Nephron progenitor cell (in vitro differentiated cells): Measurements from ENCODE around the gene PCSK6.

Source experiments
- DNase-seq: peaks from one replicate; pipeline ENCODE4 v3.0.0; 2021
- H3K27ac Mint-ChIP-seq: 2 replicates; pipeline ENCODE4 v1.8.0; 2021; ENCODE audit warnings: mild to moderate bottlenecking, moderate library complexity, mixed read lengths
- H3K27me3 Mint-ChIP-seq: 2 replicates; pipeline ENCODE4 v1.8.0; 2021; ENCODE audit warnings: mild to moderate bottlenecking, low read depth, mixed read lengths; ENCODE audit not compliant: poor library complexity
- H3K36me3 Mint-ChIP-seq: 2 replicates; pipeline ENCODE4 v1.8.0; 2021; ENCODE audit warnings: low read depth, mixed read lengths
- H3K4me1 Mint-ChIP-seq: 2 replicates; pipeline ENCODE4 v1.8.0; 2021; ENCODE audit warnings: mixed read lengths
- H3K4me3 Mint-ChIP-seq: 2 replicates; pipeline ENCODE4 v1.8.0; 2021; ENCODE audit warnings: mild to moderate bottlenecking, moderate library complexity, mixed read lengths
- H3K9me3 Mint-ChIP-seq: 2 replicates; pipeline ENCODE4 v1.8.0; 2021; ENCODE audit warnings: mild to moderate bottlenecking, moderate library complexity, mixed read lengths
- CTCF ChIP-seq: fragments of 200-600 bp; sonication (generic); IDR thresholded peaks from 2 replicates; pipeline ENCODE4 v1.5.0; 2021; ENCODE audit warnings: antibody characterized with exemption

The PCSK6 gene

DNA sequence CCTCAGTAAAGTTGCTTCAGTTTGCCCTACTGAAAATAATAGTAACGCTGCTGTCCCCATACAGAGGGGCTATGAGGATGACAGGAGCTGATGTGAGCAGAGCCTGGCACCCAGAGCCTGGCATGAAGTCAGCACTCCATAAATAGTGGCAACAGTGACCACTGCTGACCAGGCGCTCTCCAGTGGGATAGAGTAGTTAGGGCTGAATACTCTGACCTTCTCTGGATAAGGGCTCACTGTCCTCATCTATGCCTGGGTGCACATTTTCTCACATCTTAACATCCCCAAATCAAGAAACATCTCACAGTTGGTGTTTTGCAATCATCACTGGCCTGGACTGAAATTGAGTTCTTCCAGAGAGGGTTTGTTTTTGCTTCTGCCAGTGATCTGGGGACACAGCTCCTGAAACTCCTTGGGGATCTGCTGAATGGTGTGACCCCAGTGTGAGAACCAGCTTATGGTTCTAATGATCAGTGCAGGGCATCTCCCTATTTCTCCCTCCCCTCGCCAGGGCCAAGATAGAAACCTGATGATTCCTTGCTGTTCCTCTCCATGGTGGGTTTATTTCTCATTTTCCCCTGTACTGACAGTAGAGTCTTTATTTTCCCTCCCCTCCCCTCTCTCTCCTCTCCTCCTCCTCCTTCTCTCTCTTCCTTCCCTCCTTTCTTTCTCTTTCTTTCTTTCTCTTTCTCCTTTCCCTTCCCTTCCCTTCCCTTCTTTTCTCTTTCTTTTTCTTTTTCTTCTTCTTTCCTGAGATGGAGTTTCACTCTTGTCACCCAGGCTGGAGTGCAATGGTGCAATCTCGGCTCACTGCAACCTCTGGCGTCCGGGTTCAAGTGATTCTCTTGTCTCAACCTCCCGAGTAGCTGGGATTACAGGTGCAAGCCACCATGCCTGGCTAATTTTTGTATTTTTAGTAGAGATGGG is 3.5 kb upstream of the PCSK6 start:
- Mint-ChIP-seq H3K9me3 (peaks cover 7% of the 10 kb centered on the region), H3K27me3 (peaks cover 52% of the 10 kb centered on the region), H3K4me1 (peaks cover 39% of the 10 kb centered on the region), H3K4me3 (no peak overlapping the region), H3K27ac (no peak overlapping the region), H3K36me3 (no peaks in the 10 kb centered on the region)
- no peak for TF ChIP-seq CTCF
- DNase-seq = no peak

DNA sequence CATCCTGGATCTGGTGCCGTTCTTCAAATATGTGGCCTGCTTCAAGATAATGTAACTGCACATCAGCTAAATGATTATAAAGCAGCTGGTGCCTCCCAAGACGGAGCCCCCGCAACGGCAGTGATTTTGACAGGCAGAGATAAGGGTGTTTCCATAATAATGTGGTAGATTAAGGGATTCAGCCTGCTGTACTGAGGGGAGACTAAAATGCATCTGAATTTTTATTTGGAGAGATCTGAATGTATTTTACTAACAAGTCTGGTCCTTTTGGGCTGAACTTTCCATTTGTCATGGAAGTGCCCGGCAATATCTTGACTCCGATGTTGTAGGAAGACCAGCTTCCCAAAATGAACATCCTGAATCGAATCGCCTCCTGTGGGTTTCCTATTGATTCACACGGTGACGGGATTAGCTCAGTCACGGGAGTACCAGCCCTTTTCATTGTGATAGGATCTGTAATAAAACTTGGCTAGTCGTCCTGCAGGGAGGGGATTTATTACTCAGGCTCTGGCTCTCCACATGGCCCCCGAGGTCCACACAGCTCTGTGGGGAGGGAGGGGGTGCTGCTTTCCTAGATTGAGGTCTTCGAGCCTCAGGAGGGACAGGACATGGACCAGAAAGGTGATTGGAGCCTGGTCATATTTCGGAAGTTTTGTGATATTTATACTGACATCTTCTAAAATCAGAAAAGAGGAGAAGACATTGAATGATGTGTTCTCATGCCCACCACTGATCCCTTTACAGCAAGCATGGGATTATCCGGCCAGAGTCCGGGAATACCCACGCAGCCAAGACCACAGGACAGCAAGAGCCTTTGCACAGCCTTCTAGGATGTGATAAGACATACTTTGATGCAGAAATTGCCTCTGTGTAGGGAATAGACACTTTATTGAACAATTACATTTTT is 2.5 kb upstream of the PCSK6 start:
- H3K36me3 Mint-ChIP-seq = no peaks in the 10 kb centered on the region
- H3K27ac Mint-ChIP-seq = no peak overlapping the region
- H3K9me3 Mint-ChIP-seq = peaks cover 7% of the 10 kb centered on the region
- peaks cover 59% of the 10 kb centered on the region for H3K27me3 Mint-ChIP-seq
- DNase-seq = no peak
- peaks cover 29% of the 10 kb centered on the region for H3K4me1 Mint-ChIP-seq
- TF ChIP-seq CTCF = no peak
- no peak overlapping the region for H3K4me3 Mint-ChIP-seq

DNA sequence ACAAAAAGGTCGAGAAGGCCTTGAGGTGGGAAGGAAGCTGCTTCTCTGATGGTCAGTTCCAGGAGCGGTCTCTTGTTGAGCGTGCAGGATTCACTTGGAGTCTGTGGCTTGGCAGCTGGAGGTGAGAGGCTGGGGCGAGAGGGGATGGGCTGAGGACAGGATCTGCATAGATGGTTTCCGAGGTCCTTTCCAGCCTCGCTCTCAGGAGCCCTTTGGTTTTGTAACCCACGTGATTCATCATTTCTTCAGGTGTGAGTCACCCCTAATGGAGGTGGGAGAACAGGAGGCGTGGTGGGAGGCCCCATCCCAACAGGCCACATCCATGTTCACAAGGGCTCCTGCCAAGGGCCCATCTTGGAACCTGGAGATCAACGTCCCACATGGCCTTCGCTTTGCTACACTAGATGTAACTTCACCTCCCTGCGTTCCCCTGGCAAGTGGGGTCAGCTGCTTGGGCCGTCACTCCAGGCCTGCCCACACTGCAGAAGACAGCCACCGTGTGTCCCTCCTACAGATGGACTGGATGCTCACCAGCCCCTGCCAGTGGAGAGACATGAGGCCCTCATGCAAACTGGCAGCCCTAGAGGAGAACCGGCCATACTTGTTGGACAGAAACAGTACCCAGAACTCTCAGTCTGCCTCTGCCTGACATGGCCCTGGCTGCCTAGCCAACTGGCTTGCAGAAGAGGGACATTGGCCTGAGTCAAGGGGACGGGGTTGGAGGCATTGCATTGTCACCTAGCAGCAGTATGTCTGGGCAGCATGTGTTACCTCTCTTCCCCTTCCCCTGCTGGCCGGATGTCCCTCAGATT is 1.6 kb upstream of the PCSK6 start:
- TF ChIP-seq CTCF = no peak
- DNase-seq = no peak
- Mint-ChIP-seq H3K4me1 (peaks cover 20% of the 10 kb centered on the region), H3K9me3 (peaks cover 7% of the 10 kb centered on the region), H3K36me3 (no peaks in the 10 kb centered on the region), H3K27ac (no peak overlapping the region), H3K27me3 (peaks cover 62% of the 10 kb centered on the region), H3K4me3 (peak overlapping the region; percentile 79)

GRCh38 chr15:101490408-101490891 is 943 bp upstream of the PCSK6 start:
- DNase-seq = no peak
- peaks cover 14% of the 10 kb centered on the region for H3K4me1 Mint-ChIP-seq
- H3K36me3 Mint-ChIP-seq = no peaks in the 10 kb centered on the region
- no peak overlapping the region for H3K27ac Mint-ChIP-seq
- peaks cover 7% of the 10 kb centered on the region for H3K9me3 Mint-ChIP-seq
- peak overlapping the region; percentile 79 for H3K4me3 Mint-ChIP-seq
- H3K27me3 Mint-ChIP-seq = peaks cover 62% of the 10 kb centered on the region
- TF ChIP-seq CTCF = no peak

- Mint-ChIP-seq H3K9me3 (peaks cover 7% of the 10 kb centered on the region), H3K4me3 (no peak overlapping the region), H3K4me1 (peaks cover 1% of the 10 kb centered on the region), H3K27me3 (peaks cover 69% of the 10 kb centered on the region), H3K36me3 (no peaks in the 10 kb centered on the region), H3K27ac (no peak overlapping the region)
- DNase-seq = peak; percentile 66
- no peak for TF ChIP-seq CTCF
Measured at GRCh38 chr15:101489237-101489598, 289 bp downstream of the PCSK6 start.
